GM10266 (cell line): Measurements from ENCODE around the gene DLG2.
"Not testable (repeated sequence)": the region's sequence is repeated elsewhere in the genome, so short reads cannot be mapped to it uniquely, and the experiment has no call there.

Experiments used
- DNase-seq: peaks from one replicate; pipeline ENCODE4 v3.0.0; 2012; ENCODE audit errors: extremely low spot score
- CTCF ChIP-seq: IDR thresholded peaks from 2 replicates; pipeline ENCODE4 v1.5.1; 2012; ENCODE audit warnings: mild to moderate bottlenecking, low read depth; ENCODE audit not compliant: control insufficient read depth, insufficient read depth; ENCODE audit errors: missing control alignments

Gene DLG2

GRCh38 chr11:84339796-84340195 lies 1287.3 kb downstream of the DLG2 start:
- no peak for DNase-seq
- TF ChIP-seq CTCF, result no peak

GRCh38 chr11:84333221-84333620 lies 1293.9 kb downstream of the DLG2 start:
- TF ChIP-seq CTCF, result no peak
- no peak for DNase-seq

- no peak for TF ChIP-seq CTCF
- DNase-seq, result no peak
Observed at GRCh38 chr11:84322211-84322610, 1304.9 kb downstream of the DLG2 start.

- no peak for TF ChIP-seq CTCF
- no peak for DNase-seq
Observed at GRCh38 chr11:84319863-84320262, 1307.3 kb downstream of the DLG2 start.

GRCh38 chr11:84316866-84317555 lies 1310.1 kb downstream of the DLG2 start:
- DNase-seq, result no peak
- TF ChIP-seq CTCF, result no peak

GRCh38 chr11:84313830-84314359 lies 1313.2 kb downstream of the DLG2 start:
- DNase-seq, result no peak
- no peak for TF ChIP-seq CTCF

GRCh38 chr11:84310268-84310667 lies 1316.9 kb downstream of the DLG2 start:
- DNase-seq, result no peak
- TF ChIP-seq CTCF, result no peak

GRCh38 chr11:84308491-84308890 lies 1318.7 kb downstream of the DLG2 start:
- not testable (repeated sequence) for DNase-seq
